Measurements from ENCODE around the gene MAK. TPM values are rescaled to one million over a fixed set of nuclear protein-coding genes. Genes with fewer than 3 reads are reported as not detected.
"Not testable (repeated sequence)": the region's sequence is repeated elsewhere in the genome, so short reads cannot be mapped to it uniquely, and the experiment has no call there.

MAK gene
- total and polyA plus RNA-seq, 2 of the 13 experiments (the other 11 are each of a cell fraction or from before 2014, with no cell fraction given) = 0.04 TPM; not detected in 1

GRCh38 chr6:10824297-10824696, 14.0 kb downstream of the MAK start:
- no peak for ATAC-seq
- in situ Hi-C loops (cut with HindIII; ENCODE audit: extremely low pct_ligation_motif_present, low pct_unique_long_range_greater_than_20kb) = no loop called here
- BruUV-seq (replicated peaks) = no TSS peak

GRCh38 chr6:10814176-10814575, 24.2 kb downstream of the MAK start:
- H4K20me1 ChIP-seq (ENCODE audit: insufficient read depth, low read length); FAIRE-seq; H3K9ac ChIP-seq (ENCODE audit: insufficient read depth, low read depth, low read length); H3K4me2 ChIP-seq (ENCODE audit: low read depth, low read length); CTCF ChIA-PET (ENCODE audit: low intra/inter-chr PET ratio, low total read pairs); H3K79me2 ChIP-seq (ENCODE audit: insufficient read depth, low read length); POLR2A ChIA-PET; H3K27me3 ChIP-seq (ENCODE audit: control insufficient read depth in 1 of 2, insufficient read depth in 2 of 2, low read length in 2 of 2); ATAC-seq; H3K4me1 ChIP-seq (ENCODE audit: insufficient read depth, low read length); in situ Hi-C loops (cut with HindIII; ENCODE audit: extremely low pct_ligation_motif_present, low pct_unique_long_range_greater_than_20kb); DNase-seq (ENCODE audit: low spot score); H3K9me3 ChIP-seq (ENCODE audit: low read length); H3K36me3 ChIP-seq (replicated peaks in 1 of 2; ENCODE audit: control insufficient read depth in 1 of 2, insufficient read depth in 2 of 2, low read length in 2 of 2); BruUV-seq (replicated peaks); H3K27ac ChIP-seq (ENCODE audit: extremely low read length, insufficient read depth, low read length); H3K4me3 ChIP-seq (replicated peaks in 1 of 3; ENCODE audit: insufficient read depth in 1 of 3, low read depth in 2 of 3, low read length in 3 of 3); H2AFZ ChIP-seq (ENCODE audit: low read length); intact Hi-C loops (cut with micrococcal nuclease; ENCODE audit: unreplicated experiment): not testable (repeated sequence)
- WGBS (ENCODE audit: low lambda C conversion rate) = 97% methylated on average over 6 of the region's 6 CpGs

More at GRCh38 chr6:10824297-10824696, 14.0 kb downstream of the MAK start:
- Histone ChIP-seq H2AFZ (ENCODE audit: low read length) (no peak overlapping the region), H4K20me1 (ENCODE audit: insufficient read depth, low read length) (no peaks in the 10 kb centered on the region), H3K4me2 (ENCODE audit: low read depth, low read length) (no peak overlapping the region), H3K27me3 (ENCODE audit: control insufficient read depth in 1 of 2, insufficient read depth in 2 of 2, low read length in 2 of 2) (no peaks in the 10 kb centered on the region), H3K79me2 (ENCODE audit: insufficient read depth, low read length) (no peaks in the 10 kb centered on the region), H3K36me3 (replicated peaks in 1 of 2; ENCODE audit: control insufficient read depth in 1 of 2, insufficient read depth in 2 of 2, low read length in 2 of 2) (no peaks in the 10 kb centered on the region), H3K27ac (ENCODE audit: extremely low read length, insufficient read depth, low read length) (no peak overlapping the region), H3K4me3 (replicated peaks in 1 of 3; ENCODE audit: insufficient read depth in 1 of 3, low read depth in 2 of 3, low read length in 3 of 3) (no peak overlapping the region), H3K9me3 (ENCODE audit: low read length) (no peaks in the 10 kb centered on the region), H3K9ac (ENCODE audit: insufficient read depth, low read depth, low read length) (no peak overlapping the region), H3K4me1 (ENCODE audit: insufficient read depth, low read length) (no peaks in the 10 kb centered on the region)
- DNase-seq (ENCODE audit: low spot score) (no peak), FAIRE-seq (no peak)
- 86% methylated on average over 8 of the region's 8 CpGs for WGBS (ENCODE audit: low lambda C conversion rate)
- ChIA-PET POLR2A (no interaction called here), CTCF (ENCODE audit: low intra/inter-chr PET ratio, low total read pairs) (no interaction called here)
- TF ChIP-seq NR2C2 (CRISPR knock-in tag; IDR thresholded peaks at IDR 0.05; ENCODE audit: borderline replicate concordance) (no peak), ZNF3 (CRISPR knock-in tag; IDR thresholded peaks at IDR 0.05) (no peak), ZNF75D (CRISPR knock-in tag; IDR thresholded peaks at IDR 0.05; ENCODE audit: borderline replicate concordance) (no peak), SOX6 (IDR thresholded peaks at IDR 0.05) (no peak), SOX6 (CRISPR knock-in tag; IDR thresholded peaks at IDR 0.05) (no peak), TBL1XR1 (IDR thresholded peaks at IDR 0.05; ENCODE audit: borderline replicate concordance, low read length, partially characterized antibody) (no peak), ZZZ3 (CRISPR knock-in tag; IDR thresholded peaks at IDR 0.05; ENCODE audit: borderline replicate concordance) (no peak), CERS6 (CRISPR knock-in tag; IDR thresholded peaks at IDR 0.05) (no peak), ZNF660 (CRISPR knock-in tag; IDR thresholded peaks at IDR 0.05; ENCODE audit: borderline replicate concordance, low read depth) (no peak), MED13 (CRISPR knock-in tag; IDR thresholded peaks at IDR 0.05) (no peak), SIX4 (CRISPR knock-in tag; IDR thresholded peaks at IDR 0.05) (no peak), ZNF557 (CRISPR knock-in tag; IDR thresholded peaks at IDR 0.05) (no peak), SNAPC5 (CRISPR knock-in tag; IDR thresholded peaks at IDR 0.05; ENCODE audit: borderline replicate concordance) (no peak), ZNF17 (CRISPR knock-in tag; IDR thresholded peaks at IDR 0.05) (no peak), SAFB2 (CRISPR knock-in tag; IDR thresholded peaks at IDR 0.05; ENCODE audit: borderline replicate concordance, low read depth) (no peak), ZKSCAN1 (IDR thresholded peaks at IDR 0.05; ENCODE audit: low read length) (no peak)
- intact Hi-C loops (cut with micrococcal nuclease; ENCODE audit: unreplicated experiment) = no loop called here
